DMS79 treated with DMSO at 0.1 percent for 48 hours (cell line): ENCODE measurements around the gene GREB1.
A peak's percentile ranks its signal among the peaks of the same experiment; 100 is the strongest.

Experiments used
- DNase-seq: peaks from one replicate; lab custom pipeline; 2025; lab: John Stamatoyannopoulos, UW

GREB1 gene, protein sequence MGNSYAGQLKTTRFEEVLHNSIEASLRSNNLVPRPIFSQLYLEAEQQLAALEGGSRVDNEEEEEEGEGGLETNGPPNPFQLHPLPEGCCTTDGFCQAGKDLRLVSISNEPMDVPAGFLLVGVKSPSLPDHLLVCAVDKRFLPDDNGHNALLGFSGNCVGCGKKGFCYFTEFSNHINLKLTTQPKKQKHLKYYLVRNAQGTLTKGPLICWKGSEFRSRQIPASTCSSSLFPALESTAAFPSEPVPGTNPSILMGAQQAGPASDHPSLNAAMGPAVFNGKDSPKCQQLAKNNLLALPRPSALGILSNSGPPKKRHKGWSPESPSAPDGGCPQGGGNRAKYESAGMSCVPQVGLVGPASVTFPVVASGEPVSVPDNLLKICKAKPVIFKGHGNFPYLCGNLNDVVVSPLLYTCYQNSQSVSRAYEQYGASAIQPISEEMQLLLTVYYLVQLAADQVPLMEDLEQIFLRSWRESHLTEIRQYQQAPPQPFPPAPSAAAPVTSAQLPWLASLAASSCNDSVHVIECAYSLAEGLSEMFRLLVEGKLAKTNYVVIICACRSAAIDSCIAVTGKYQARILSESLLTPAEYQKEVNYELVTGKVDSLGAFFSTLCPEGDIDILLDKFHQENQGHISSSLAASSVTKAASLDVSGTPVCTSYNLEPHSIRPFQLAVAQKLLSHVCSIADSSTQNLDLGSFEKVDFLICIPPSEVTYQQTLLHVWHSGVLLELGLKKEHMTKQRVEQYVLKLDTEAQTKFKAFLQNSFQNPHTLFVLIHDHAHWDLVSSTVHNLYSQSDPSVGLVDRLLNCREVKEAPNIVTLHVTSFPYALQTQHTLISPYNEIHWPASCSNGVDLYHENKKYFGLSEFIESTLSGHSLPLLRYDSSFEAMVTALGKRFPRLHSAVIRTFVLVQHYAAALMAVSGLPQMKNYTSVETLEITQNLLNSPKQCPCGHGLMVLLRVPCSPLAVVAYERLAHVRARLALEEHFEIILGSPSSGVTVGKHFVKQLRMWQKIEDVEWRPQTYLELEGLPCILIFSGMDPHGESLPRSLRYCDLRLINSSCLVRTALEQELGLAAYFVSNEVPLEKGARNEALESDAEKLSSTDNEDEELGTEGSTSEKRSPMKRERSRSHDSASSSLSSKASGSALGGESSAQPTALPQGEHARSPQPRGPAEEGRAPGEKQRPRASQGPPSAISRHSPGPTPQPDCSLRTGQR (N-terminal part only)

DNA sequence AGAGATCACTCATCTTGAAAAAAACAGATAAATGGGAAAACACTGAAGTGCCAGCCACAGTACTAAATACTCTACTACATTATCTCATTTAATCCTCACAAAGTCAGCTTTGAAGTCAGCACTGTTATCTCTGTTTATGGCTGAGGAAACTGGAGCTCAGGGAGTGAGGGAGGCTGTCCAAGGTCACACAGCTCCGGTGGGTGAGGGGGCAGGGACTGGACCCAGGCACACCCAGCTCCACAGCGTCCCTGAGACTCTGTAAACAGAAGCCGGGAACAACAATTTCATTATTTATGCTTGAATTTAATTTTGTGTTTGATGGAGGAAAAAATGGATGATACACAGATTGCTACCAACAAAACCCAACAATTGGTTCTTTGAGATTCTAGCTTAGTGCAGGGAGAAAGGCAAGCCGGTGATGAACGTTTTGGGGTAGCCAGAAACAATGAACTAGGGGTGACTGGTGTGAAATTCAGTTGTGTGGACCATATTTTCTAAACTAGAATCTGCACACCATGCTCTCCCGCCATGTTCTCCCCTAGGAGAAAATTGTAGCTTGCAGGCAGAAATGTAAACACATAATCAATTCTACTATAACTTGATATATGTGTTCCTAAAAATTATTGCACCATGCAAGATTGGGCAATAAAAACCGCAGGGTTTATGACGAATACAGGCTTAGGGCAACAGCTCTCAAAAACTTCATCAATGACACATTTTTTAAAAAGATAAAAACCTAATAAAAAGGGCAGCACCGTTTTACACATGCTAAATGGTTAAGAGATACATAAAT lies at the start of gene GREB1:
TSS of gene GREB1 (plus strand) at position 768 of the 793 bp plus-strand sequence. CDS start 22,570 bp downstream, outside the sequence.
- no peak for DNase-seq

- no peak for DNase-seq
Measured at GRCh38 chr2:11488809-11489208, 45.0 kb upstream of the GREB1 start.

- no peak for DNase-seq
Measured at GRCh38 chr2:11490194-11490593, 43.7 kb upstream of the GREB1 start.

- DNase-seq, result no peak
Measured at GRCh38 chr2:11491348-11491933, 42.4 kb upstream of the GREB1 start.

- no peak for DNase-seq
Measured at GRCh38 chr2:11492244-11492643, 41.6 kb upstream of the GREB1 start.

- DNase-seq, result no peak
Measured at GRCh38 chr2:11492720-11493119, 41.1 kb upstream of the GREB1 start.

- DNase-seq, result no peak
Measured at GRCh38 chr2:11493282-11493681, 40.6 kb upstream of the GREB1 start.

DNA sequence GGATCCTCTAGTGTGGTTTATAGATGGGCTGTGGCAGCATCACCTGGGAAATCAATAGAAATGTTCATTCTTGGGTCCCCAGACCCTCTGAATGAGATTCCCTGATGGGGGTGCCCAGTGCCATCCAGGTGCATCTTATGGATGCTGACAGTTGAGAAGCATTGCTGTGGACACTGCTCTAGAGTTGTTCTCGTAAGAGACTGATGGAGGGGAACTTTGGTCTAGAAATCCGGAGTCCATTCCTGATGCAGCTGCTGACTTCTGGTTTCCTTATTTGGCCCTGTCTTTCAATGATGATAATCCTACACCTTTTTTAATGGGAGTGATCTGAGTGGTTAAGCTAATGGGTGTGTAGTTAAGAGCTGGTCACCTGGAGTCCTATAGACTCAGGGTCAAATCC lies 39.5 kb upstream of the GREB1 start:
- DNase-seq, result no peak

- DNase-seq, result no peak
Measured at GRCh38 chr2:11495844-11496681, 37.8 kb upstream of the GREB1 start.

- DNase-seq, result no peak
Measured at GRCh38 chr2:11498543-11499034, 35.3 kb upstream of the GREB1 start.

DNA sequence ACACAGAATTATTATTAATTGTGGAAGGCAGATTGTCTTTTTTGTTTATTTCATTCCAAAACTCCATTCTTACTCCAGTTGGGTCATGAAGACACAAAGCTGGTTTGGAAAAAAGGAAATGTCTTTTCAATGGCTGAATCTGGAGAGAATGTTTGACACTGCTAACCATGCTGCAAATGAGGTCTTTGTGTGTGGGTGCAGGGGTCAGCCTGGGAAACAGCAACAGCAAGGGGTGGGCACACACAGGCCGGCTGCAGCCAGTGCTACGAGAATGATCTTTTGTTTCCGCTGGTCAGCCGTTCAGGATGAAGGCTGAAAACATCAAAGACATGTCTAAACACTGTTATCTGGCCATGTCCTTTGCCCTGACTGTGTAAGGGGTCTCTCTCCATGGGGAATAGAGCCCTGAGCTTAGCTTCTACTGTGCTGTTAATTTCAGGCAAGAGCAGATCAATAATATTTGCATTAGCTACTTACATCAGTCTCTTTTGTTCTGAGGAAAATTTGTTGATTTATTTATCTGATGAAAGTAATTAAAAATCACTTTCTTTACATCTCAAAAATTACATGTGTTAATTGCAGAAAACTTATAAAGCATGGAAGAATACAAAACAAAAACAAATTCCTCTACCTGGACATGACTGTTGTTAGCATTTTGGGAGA lies 34.6 kb upstream of the GREB1 start:
- no peak for DNase-seq

- DNase-seq, result no peak
Measured at GRCh38 chr2:11500702-11501303, 33.0 kb upstream of the GREB1 start.

DNA sequence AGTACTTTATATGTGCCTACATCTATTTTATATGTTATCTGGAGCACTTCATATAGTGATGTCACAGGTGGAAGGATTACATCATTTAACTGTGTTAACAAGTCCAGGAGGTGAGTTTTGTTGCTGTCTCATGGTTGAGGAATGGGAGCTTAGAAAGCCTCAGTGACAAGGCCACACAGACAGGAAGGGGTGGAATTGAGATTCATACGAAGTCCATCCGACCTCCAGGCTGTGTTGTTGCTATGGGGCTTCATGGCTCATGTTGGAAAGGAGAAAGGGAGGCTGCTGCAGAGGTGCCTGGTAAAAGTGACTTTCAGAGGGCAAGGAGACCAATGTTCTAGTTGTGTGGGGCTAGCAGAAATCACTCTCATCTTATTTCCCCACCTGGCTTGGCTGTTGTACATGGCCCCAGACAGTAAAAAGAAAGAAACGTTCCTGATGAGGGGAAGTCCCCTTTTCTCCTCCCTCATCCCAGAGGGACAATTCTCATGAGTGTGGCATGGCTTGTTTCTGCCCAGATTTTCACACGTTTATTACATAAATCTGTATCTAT lies 31.0 kb upstream of the GREB1 start:
- no peak for DNase-seq

GRCh38 chr2:11503354-11503927 lies 30.4 kb upstream of the GREB1 start:
- DNase-seq, result no peak

DNA sequence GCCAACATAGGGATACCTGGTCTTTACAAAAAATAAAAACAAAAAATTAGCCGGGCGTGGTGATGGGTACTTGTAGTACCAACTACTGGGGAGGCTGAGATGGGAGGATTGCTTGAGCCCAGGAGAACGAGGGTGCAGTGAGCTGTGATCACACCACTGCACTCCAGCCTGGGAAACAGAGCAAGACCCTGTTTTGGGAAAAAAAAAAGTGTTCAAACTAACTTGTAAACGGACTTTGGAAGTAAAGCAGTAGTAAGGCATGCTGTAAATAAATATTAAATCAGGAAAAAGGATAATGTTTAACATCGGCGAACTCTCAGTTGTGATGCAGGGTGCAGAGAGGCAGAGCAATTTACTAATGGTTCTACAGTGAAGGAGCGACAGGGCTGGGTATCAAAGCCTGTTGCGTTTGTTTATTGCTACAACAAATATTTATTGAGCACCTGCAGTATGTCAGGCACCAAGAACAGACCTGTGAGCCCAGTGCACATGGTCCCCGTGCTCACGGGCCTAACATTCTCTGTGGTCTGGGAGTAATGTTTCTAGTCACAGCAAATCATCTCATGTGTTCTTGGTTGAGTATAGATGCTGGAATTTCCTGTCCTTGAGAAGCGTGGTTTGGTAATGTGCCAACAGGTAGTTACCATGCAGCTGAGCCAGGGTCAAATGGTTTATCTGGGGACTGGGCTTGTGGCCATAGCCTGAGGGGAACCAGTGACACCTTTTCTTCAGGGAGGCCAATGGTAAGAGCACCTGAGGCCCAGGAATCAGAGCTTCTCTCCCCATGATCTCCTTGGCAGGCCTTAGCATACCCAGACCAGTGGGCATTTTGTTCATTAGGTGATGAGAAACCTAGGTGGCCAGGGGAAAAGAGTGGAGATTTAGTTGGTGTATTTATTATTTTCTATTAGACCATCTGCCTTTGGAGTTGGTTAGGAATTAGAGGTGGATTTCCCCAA lies 27.9 kb upstream of the GREB1 start:
- peak; percentile 86 for DNase-seq

DNA sequence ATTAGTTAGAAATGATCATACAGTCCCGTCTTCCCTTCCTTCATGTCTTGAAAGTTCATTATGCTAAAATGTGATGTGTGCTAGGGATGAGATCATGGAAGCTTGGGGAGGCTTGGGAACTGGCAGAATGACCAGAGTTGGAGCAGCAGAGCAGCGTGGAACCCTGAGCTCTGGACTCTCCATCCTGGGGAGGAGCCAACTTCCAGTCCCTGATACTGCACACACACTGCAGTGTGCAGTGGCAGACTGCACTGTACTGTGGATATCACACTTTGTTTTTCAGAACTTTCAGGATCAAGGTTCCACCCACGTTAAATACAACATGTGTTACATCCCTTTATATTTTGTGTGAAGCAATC lies 27.3 kb upstream of the GREB1 start:
- DNase-seq, result no peak

DNA sequence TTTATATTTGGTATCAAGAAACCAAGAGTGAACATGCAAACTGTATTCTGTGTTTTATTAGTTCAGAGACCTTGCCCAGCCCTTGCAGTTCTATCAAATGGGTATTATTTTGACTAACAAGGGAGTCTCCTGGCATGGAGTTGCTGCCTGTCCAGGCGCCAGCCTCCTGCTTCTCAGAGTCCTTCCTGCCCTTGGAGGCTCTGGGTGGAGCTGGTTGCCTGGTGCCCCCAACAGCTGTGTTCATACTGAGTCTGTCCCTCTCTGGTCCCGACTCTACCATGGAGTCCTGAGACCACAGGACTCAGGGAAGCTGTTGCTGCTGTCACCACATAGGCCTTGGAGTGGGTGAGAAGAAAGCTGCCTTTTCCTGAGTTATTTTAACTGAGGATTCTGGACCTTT lies 26.3 kb upstream of the GREB1 start:
- no peak for DNase-seq
